Endometrium (tissue), 2 donors: ENCODE measurements around the gene RAB3A.
"Not testable (repeated sequence)": the region's sequence is repeated elsewhere in the genome, so short reads cannot be mapped to it uniquely, and the experiment has no call there.

Source experiments
- FAIRE-seq: peaks from 2 replicates; lab custom pipeline; 2012; peaks lifted over from hg19 to GRCh38; lab: Jason Lieb, UNC
- donor health status: control.
- donor health status: control.

Gene RAB3A

GRCh38 chr19:18167975-18168645 is 35.7 kb downstream of the RAB3A start:
- FAIRE-seq, result no peak

- FAIRE-seq, result no peak
These were observed 36.8 kb downstream of the RAB3A start for GRCh38 chr19:18167011-18167410.

- no peak for FAIRE-seq
These were observed 37.9 kb downstream of the RAB3A start for GRCh38 chr19:18165794-18166544.

GRCh38 chr19:18164072-18164471 is 39.8 kb downstream of the RAB3A start:
- FAIRE-seq, result no peak

GRCh38 chr19:18161636-18162002 is 42.2 kb downstream of the RAB3A start:
- no peak for FAIRE-seq

- FAIRE-seq, result no peak
These were observed 42.7 kb downstream of the RAB3A start for GRCh38 chr19:18160971-18161635.

GRCh38 chr19:18160493-18160970 is 43.3 kb downstream of the RAB3A start:
- no peak for FAIRE-seq

GRCh38 chr19:18159810-18160209 is 44.0 kb downstream of the RAB3A start:
- FAIRE-seq, result no peak

GRCh38 chr19:18159059-18159616 is 44.7 kb downstream of the RAB3A start:
- not testable (repeated sequence) for FAIRE-seq

GRCh38 chr19:18158467-18158866 is 45.4 kb downstream of the RAB3A start:
- FAIRE-seq, result no peak

- no peak for FAIRE-seq
These were observed 46.3 kb downstream of the RAB3A start for GRCh38 chr19:18157465-18158063.

GRCh38 chr19:18156841-18157464 is 46.9 kb downstream of the RAB3A start:
- peak; percentile 73 for FAIRE-seq

- no peak for FAIRE-seq
These were observed 47.6 kb downstream of the RAB3A start for GRCh38 chr19:18156268-18156667.

- FAIRE-seq, result no peak
These were observed 48.5 kb downstream of the RAB3A start for GRCh38 chr19:18155095-18156087.

GRCh38 chr19:18153556-18154134 is 50.2 kb downstream of the RAB3A start:
- no peak for FAIRE-seq

GRCh38 chr19:18152817-18153555 is 50.9 kb downstream of the RAB3A start, which contains the start of gene PIK3R2:
Gene PIK3R2, plus strand, starts transcription at chr19:18153163. Its CDS starts 2,717 bp downstream, at chr19:18155880.
- FAIRE-seq, result peak; percentile 97

GRCh38 chr19:18152442-18152816 is 51.4 kb downstream of the RAB3A start:
- no peak for FAIRE-seq

- no peak for FAIRE-seq
These were observed 52.8 kb downstream of the RAB3A start for GRCh38 chr19:18150776-18151624.
